ENCODE data around the gene CCDC57.

DNA sequence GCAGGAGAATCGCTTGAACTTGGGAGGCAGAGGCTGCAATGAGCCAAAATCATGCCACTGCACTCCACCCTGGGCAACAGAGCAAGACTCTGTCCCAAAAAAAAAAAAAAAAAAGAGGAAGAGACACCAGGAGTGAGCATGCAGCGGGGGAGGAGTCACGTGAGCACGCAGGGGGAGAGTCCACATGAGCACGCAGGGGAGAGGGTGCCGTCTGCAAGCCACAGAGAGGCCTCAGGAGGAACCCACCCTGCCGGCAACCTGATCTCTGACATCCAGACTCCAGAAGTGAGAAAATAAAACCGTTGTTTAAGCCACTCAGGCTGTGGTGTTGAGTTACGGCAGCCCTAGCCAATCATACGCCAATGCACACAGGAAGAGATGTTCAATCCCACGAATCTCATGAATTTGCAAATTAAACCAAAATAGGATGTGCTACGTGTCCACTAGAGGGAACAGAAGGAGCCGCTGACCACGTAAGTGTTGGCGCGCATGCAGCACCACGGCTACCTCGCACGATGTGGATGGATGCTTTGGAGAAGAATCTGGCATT lies 42.2 kb downstream of the CCDC57 start:
- TF ChIP-seq, protein P1, sequence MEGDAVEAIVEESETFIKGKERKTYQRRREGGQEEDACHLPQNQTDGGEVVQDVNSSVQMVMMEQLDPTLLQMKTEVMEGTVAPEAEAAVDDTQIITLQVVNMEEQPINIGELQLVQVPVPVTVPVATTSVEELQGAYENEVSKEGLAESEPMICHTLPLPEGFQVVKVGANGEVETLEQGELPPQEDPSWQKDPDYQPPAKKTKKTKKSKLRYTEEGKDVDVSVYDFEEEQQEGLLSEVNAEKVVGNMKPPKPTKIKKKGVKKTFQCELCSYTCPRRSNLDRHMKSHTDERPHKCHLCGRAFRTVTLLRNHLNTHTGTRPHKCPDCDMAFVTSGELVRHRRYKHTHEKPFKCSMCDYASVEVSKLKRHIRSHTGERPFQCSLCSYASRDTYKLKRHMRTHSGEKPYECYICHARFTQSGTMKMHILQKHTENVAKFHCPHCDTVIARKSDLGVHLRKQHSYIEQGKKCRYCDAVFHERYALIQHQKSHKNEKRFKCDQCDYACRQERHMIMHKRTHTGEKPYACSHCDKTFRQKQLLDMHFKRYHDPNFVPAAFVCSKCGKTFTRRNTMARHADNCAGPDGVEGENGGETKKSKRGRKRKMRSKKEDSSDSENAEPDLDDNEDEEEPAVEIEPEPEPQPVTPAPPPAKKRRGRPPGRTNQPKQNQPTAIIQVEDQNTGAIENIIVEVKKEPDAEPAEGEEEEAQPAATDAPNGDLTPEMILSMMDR (IDR thresholded peaks at IDR 0.05; ENCODE audit: low read length): no peak
- no peak for TF ChIP-seq EZH2 (optimal IDR thresholded peaks at IDR 0.05; ENCODE audit: low read depth, low read length)

All from MM.1S (cell line).